Measurements from ENCODE around the gene RBP3. TPM values are rescaled to one million over a fixed set of nuclear protein-coding genes. Genes with fewer than 3 reads are reported as not detected.

RBP3 gene
- total RNA-seq, 1 experiment from 2014 or later: not detected

DNA sequence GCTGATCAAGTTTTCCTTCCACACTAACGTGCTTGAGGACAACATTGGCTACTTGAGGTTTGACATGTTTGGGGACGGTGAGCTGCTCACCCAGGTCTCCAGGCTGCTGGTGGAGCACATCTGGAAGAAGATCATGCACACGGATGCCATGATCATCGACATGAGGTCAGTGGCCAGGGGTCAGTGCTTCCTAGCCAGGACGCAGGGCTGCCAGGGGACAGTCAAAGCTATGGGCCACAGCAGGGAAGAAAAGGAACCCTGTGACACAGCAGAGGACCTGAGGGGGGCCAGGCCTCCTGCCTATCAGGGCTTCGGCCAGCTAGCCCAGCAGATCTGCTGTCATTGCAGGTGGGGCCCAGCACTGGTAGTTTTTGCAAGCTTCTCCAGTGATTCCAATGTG lies 5.2 kb downstream of the RBP3 start:
- in situ Hi-C loops (cut with HindIII; ENCODE audit: low pct_unique_long_range_greater_than_20kb, low sequenced_read_pairs) (no loop called here), intact Hi-C loops (cut with micrococcal nuclease; ENCODE audit: unreplicated experiment) (no loop called here)
- TF ChIP-seq REST (IDR thresholded peaks at IDR 0.05; ENCODE audit: insufficient read depth in 1 of 2, low read depth in 2 of 2, low read length in 1 of 2) (no peak), POLR2AphosphoS5 (IDR thresholded peaks at IDR 0.05; ENCODE audit: low read depth, low read length) (no peak), SIN3A (IDR thresholded peaks at IDR 0.05; ENCODE audit: borderline replicate concordance, insufficient read depth, low read depth, low read length) (no peak), TCF7L2 (IDR thresholded peaks at IDR 0.05; ENCODE audit: low read depth, low read length) (no peak)
- TF ChIP-seq, protein P1, sequence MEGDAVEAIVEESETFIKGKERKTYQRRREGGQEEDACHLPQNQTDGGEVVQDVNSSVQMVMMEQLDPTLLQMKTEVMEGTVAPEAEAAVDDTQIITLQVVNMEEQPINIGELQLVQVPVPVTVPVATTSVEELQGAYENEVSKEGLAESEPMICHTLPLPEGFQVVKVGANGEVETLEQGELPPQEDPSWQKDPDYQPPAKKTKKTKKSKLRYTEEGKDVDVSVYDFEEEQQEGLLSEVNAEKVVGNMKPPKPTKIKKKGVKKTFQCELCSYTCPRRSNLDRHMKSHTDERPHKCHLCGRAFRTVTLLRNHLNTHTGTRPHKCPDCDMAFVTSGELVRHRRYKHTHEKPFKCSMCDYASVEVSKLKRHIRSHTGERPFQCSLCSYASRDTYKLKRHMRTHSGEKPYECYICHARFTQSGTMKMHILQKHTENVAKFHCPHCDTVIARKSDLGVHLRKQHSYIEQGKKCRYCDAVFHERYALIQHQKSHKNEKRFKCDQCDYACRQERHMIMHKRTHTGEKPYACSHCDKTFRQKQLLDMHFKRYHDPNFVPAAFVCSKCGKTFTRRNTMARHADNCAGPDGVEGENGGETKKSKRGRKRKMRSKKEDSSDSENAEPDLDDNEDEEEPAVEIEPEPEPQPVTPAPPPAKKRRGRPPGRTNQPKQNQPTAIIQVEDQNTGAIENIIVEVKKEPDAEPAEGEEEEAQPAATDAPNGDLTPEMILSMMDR (IDR thresholded peaks at IDR 0.05): no peak
- no peak for ATAC-seq
- CTCF ChIA-PET: no interaction called here
- DNase-seq (ENCODE audit: low read depth, low spot score): no peak
- no TSS peak for BruUV-seq (replicated peaks)
- Histone ChIP-seq H3K27ac (ENCODE audit: low read length) (no peak overlapping the region), H3K27me3 (ENCODE audit: control insufficient read depth, insufficient read depth, low read length) (no peaks in the 10 kb centered on the region), H3K36me3 (ENCODE audit: control insufficient read depth, insufficient read depth, low read length) (no peaks in the 10 kb centered on the region), H3K9me3 (ENCODE audit: control insufficient read depth, insufficient read depth, low read depth, low read length) (no peaks in the 10 kb centered on the region), H3K4me3 (ENCODE audit: low read depth in 2 of 2, low read length in 2 of 2) (no peak overlapping the region), H3K4me1 (ENCODE audit: control insufficient read depth, insufficient read depth, low read length) (no peaks in the 10 kb centered on the region)
- POLR2A ChIA-PET: no interaction called here

DNA sequence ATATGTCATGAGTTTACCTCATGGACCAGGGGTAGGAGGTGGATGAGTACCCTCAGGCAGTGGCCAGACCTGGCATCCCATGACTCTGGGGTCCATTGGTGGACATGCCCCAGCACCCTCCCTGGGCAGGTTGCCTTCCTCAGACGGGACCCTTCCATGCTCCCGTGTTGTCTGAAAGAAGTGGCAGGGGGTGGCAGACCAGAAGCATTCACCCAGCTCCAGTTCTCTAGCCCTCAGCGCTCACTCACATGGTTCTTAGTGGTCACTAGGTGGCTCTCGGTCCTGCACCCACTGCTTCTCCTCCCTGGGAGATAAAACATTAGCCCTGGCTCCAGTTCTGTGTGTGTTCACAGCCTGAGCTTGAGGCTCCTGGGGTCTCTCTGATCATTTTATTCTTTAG lies 6.0 kb downstream of the RBP3 start:
- Histone ChIP-seq H3K36me3 (ENCODE audit: control insufficient read depth, insufficient read depth, low read length) (no peaks in the 10 kb centered on the region), H3K27ac (ENCODE audit: low read length) (no peak overlapping the region), H3K4me1 (ENCODE audit: control insufficient read depth, insufficient read depth, low read length) (no peaks in the 10 kb centered on the region), H3K27me3 (ENCODE audit: control insufficient read depth, insufficient read depth, low read length) (no peaks in the 10 kb centered on the region), H3K9me3 (ENCODE audit: control insufficient read depth, insufficient read depth, low read depth, low read length) (no peaks in the 10 kb centered on the region), H3K4me3 (ENCODE audit: low read depth in 2 of 2, low read length in 2 of 2) (no peak overlapping the region)
- ChIA-PET POLR2A (no interaction called here), CTCF (no interaction called here)
- TF ChIP-seq, protein P1 (IDR thresholded peaks at IDR 0.05): no peak; the same call in 1 of the 2 replicates
- no peak for TF ChIP-seq REST (IDR thresholded peaks at IDR 0.05; ENCODE audit: insufficient read depth in 1 of 2, low read depth in 2 of 2, low read length in 1 of 2)
- no peak for TF ChIP-seq SIN3A (IDR thresholded peaks at IDR 0.05; ENCODE audit: borderline replicate concordance, insufficient read depth, low read depth, low read length)
- TF ChIP-seq POLR2AphosphoS5 (IDR thresholded peaks at IDR 0.05; ENCODE audit: low read depth, low read length): no peak
- no peak for TF ChIP-seq TCF7L2 (IDR thresholded peaks at IDR 0.05; ENCODE audit: low read depth, low read length)
- BruUV-seq (replicated peaks): no TSS peak
- ATAC-seq (peak; percentile 81), DNase-seq (ENCODE audit: low read depth, low spot score) (no peak)
- intact Hi-C loops (cut with micrococcal nuclease; ENCODE audit: unreplicated experiment) (no loop called here), in situ Hi-C loops (cut with HindIII; ENCODE audit: low pct_unique_long_range_greater_than_20kb, low sequenced_read_pairs) (no loop called here)
